Bronchial smooth muscle cell (primary cell): Measurements from ENCODE around the gene NUBPL. TPM values are rescaled to one million over a fixed set of nuclear protein-coding genes. Genes with fewer than 3 reads are reported as not detected.

Experiments
- total RNA-seq: library from RNA; depleted of rRNA; stranded (reverse); fragments of >200 nt; gene quantifications from 2 replicates; pipeline ENCODE4 v1.2.1, GENCODE V29; 2014

The NUBPL gene
- 6.0 and 9.1 TPM in 2 replicates for total RNA-seq

GRCh38 chr14:31561155-31561846, at the start of gene NUBPL:
NUBPL (plus strand) TSS chr14:31561404; CDS start chr14:31561440, 36 bp downstream.

Other genes starting within 250 kb of the NUBPL start
- 33.9 and 39.0 TPM in 2 replicates for gene HEATR5A, start 140.9 kb upstream of the NUBPL start, total RNA-seq
- 24.9 and 27.9 TPM in 2 replicates for gene DTD2, start 103.9 kb upstream of the NUBPL start, total RNA-seq
- gene GPR33, start 73.4 kb upstream of the NUBPL start, total RNA-seq = not detected in 2 replicates